ENCODE data around the gene FECH.

- TF ChIP-seq POLR2A (IDR thresholded peaks at IDR 0.05) (no peak), CTCF (IDR thresholded peaks at IDR 0.05) (no peak)
Measured at GRCh38 chr18:57559314-57559713, 27.2 kb downstream of the FECH start.
